ENCODE measurements around the gene MAML1.

DNA sequence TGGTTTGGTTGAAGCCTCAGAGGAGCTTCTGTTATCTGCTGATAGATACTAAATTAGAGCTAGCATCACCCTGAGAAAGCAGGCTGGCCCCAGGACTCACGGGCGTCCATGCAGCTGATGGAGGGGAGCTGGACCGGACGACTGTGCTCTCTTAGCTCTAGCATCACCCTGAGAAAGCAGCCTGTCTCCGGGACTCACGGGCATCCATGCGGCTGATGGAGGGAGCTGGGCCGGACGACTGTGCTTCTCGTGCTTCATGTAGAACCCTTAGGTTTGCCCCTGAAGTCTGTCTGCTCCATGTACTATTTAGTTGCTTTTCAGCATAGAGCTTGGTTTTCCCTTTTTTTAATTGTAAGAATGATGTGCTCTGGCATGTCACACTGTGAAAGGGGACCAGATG lies 44.8 kb downstream of the MAML1 start:
- TF ChIP-seq, protein P1, sequence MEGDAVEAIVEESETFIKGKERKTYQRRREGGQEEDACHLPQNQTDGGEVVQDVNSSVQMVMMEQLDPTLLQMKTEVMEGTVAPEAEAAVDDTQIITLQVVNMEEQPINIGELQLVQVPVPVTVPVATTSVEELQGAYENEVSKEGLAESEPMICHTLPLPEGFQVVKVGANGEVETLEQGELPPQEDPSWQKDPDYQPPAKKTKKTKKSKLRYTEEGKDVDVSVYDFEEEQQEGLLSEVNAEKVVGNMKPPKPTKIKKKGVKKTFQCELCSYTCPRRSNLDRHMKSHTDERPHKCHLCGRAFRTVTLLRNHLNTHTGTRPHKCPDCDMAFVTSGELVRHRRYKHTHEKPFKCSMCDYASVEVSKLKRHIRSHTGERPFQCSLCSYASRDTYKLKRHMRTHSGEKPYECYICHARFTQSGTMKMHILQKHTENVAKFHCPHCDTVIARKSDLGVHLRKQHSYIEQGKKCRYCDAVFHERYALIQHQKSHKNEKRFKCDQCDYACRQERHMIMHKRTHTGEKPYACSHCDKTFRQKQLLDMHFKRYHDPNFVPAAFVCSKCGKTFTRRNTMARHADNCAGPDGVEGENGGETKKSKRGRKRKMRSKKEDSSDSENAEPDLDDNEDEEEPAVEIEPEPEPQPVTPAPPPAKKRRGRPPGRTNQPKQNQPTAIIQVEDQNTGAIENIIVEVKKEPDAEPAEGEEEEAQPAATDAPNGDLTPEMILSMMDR (IDR thresholded peaks at IDR 0.05), result no peak
- TF ChIP-seq POLR2A (IDR thresholded peaks at IDR 0.05), result no peak
